SKM-1 (cell line): ENCODE measurements around the gene SFXN5.

ENCODE experiments used
- DNase-seq: peaks from one replicate; lab custom pipeline; 2025; ENCODE audit not compliant: unreplicated experiment; lab: John Stamatoyannopoulos, UW

Gene SFXN5

DNA sequence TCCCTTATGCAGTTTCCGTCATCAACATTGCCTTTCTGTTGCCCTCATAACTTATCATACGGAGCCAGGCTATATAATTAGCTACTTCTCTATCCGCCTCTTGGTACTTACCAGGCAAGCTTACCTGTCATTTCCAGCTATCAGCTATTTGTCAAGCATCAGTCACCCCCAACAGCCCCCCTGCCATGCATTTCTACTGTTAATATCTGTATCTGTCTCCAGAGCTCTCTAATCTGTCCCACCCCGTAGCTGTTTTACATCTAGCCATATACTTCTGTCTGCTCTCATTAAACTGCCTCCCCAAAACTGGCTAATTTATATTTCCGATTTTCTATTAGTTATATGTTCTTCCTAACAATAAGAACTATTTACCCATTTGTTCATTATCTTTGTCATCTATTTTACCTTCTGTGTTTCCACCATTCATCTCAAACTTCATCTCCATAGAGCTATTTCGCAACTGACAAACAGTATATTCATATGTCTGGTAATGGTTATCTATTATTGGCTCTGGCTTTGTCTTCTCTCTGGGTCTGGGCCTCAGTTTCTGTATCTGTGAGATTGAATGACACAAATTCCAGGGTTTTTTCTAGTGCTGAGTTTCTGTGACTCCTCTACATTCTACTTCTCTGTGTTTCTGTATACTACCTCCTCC is 144.6 kb downstream of the SFXN5 start:
- DNase-seq, result no peak

GRCh38 chr2:72926368-72926767 is 145.1 kb downstream of the SFXN5 start:
- DNase-seq, result no peak

DNA sequence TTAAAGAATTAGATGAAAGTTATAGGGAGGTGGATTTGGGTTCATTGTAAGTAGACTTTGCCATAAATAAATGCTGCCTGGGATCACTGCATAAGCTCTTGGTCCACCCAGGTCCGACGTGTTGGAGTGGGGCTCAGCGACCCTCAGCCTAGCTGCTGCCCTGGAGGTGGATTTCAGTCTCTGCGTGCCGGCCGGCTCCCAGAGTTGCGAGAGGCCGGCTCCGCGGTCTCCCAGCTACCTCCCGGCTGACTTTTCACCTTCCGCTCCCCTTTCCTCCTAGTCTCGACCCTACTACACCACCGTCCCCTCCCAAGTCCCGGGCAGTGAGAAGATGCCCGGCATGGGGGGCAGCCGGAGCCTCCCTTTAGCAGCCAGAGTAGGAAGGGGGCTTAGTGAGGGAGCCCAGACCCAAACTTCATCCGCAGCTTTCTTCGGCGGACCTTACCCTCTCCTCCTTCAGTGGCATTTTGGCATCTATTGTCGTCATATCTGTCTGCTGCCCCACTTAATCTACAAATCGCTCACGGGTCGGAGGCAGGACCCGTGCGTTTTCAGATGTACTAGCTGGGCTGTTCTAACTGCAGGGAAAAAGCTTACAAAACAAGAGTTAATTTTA is 146.1 kb downstream of the SFXN5 start:
- DNase-seq, result no peak

GRCh38 chr2:72924353-72925240 is 146.9 kb downstream of the SFXN5 start:
- DNase-seq, result no peak

DNA sequence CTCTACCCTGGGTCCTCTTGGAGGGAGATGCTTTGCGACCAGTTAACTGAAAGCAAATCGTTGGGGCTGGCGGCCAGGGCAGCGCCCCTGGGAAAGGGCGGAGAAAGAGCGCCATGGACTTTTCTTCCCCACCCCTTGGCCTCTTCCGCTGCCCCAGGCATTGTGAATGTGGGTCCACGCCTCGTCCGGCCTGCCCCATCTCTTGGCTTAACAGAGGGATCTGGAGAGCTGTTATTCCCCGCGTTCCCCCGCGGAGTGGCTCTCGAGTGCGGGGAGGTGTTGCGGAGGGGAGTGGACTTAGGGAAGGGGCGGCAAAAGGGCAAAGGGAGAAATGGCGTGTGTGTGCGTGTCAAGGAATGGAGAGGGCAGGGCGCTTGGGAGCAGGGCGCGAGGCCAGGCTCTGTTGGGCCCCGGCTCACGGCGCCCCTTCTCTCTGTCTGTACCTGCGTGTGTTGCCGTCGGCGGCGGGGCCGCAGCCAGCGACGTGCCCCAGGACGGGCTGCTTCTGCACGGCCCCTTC is 147.6 kb downstream of the SFXN5 start:
- DNase-seq, result no peak

DNA sequence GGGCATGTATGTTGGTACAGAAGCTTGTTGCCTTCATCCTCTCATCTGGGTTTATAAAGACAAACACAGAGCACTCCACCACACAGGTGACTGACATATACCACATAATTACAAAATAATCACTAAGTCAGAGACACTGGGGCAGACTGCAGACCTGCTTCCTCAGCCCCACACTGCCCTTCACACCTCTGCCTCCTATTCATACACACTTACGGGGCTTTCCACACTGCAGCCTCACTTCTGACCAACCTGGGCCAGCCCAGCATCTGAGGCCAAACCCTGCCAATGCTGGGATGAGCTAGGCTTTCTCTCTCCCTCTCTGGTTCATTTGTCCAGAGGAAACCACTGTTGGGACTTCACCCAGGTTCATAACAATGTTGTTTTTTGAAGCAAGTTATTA is 149.7 kb downstream of the SFXN5 start:
- DNase-seq, result no peak

DNA sequence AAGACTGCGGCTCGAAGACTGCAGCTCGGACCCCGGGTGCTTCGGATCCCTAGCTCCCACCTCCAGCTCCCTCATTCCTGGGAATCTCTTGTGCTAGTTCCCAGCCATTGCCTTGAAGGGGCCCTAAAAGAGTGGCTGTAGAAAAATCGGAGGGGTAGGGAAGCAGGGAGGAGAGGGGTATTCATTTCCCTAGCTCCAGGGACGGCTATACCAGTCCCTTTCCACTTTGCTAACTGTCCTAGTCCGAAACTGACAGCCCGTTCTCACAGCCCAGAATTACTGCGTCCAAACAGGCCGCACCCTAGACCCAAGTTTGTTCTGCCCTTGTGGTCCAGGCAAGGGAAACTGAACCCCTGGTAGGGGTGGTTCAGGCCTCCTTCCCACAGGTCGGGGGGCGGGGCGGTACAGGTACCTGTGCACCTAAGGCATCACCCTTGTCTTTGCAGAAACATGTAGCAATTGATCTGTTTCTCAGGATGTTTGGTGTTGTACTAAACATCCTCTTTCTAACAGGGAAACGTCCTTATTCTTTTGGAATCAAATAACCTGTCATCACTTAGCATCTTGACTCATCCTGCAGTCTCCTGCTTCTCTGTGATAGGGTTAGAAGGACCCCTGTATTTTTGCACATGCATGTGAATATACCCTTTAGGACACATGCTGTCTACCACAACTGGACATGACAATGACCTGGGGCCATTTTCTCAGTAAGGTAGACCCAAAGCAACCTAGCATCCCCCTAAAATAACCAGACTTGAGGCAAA is 150.2 kb downstream of the SFXN5 start:
- DNase-seq, result no peak

GRCh38 chr2:72920318-72921087 is 151.0 kb downstream of the SFXN5 start:
- no peak for DNase-seq

- DNase-seq, result no peak
Observed at GRCh38 chr2:72919414-72920317, 151.8 kb downstream of the SFXN5 start.

DNA sequence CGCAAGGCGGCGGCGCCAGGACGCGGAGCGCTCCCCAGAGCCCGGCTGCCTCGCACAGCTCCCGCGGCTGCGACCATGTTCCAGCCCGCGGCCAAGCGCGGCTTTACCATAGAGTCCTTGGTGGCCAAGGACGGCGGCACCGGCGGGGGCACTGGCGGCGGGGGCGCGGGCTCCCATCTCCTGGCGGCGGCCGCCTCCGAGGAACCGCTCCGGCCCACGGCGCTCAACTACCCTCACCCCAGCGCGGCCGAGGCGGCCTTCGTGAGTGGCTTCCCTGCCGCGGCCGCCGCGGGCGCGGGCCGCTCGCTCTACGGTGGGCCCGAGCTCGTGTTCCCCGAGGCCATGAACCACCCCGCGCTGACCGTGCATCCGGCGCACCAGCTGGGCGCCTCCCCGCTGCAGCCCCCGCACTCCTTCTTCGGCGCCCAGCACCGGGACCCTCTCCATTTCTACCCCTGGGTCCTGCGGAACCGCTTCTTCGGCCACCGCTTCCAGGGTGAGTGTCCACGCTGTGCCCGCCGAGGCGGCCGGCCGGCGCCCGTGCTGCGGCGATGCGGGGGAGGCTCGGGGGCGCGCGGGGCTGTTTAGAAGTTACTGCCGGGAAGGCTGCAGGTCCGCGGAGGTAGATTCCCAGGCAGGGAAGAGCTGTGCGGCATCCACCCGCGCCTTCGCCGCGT is 153.5 kb downstream of the SFXN5 start:
- DNase-seq, result no peak

DNA sequence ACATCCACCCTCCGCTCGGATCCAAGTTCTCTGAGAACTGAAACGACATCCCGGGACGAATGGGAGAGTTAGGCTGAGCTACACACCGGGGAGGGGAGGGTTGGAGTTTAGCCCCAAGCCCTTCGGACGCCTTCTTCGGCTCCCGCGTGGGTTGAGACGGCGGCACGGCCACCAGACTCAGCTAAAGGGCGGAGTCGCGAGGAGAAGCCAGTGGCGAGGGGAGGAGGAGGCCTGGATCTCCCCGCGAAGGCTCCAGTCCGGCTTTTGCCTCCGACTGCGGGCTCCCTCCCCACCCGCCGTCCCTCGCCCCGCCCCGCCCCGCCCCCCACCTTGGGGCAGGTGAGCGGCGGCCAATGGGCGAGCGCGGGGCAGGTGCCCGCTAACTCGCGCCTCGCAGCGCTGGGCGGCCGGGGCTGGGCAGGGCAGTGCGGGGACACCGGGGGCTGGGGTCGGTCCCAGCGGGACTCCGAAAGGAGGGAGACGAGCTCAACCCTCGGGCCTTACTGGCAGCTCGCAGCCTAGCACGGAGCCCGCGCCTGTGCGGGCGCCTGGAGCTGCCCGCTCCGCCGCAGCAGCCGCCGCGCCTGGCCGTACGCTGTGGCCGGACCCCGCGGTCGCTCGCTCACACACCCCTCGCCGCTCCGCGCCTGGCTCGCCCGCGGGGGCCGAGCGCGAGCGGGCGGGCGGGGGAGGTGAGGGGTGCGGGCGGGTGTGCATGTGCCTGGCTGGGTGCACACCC is 154.2 kb downstream of the SFXN5 start, which contains the start of gene EMX1:
EMX1 (plus strand) TSS at position 382 of the 739 bp plus-strand sequence; CDS start at position 716, 334 bp downstream.
- no peak for DNase-seq

DNA sequence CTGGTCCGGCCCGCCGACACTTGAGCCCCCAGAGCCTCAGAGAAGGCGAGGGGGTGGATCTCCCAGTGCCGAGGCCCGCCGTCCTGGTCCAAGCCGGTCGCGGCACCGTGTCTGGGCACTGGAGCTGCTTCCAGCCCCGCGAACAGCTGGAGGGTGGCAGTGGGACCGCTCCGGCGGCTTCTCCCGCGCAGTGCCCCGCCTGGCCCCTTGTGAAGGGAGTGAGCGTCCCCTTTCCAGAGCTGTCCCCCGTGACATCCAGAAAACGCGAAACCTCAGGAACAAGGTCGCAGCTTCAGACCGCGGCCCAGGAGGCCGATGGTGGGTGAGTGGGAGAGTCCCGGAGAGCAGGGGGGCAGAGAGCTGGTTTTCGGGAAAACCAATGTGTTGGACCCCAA is 154.8 kb downstream of the SFXN5 start:
- DNase-seq, result no peak

- no peak for DNase-seq
Observed at GRCh38 chr2:72915907-72916742, 155.4 kb downstream of the SFXN5 start.

DNA sequence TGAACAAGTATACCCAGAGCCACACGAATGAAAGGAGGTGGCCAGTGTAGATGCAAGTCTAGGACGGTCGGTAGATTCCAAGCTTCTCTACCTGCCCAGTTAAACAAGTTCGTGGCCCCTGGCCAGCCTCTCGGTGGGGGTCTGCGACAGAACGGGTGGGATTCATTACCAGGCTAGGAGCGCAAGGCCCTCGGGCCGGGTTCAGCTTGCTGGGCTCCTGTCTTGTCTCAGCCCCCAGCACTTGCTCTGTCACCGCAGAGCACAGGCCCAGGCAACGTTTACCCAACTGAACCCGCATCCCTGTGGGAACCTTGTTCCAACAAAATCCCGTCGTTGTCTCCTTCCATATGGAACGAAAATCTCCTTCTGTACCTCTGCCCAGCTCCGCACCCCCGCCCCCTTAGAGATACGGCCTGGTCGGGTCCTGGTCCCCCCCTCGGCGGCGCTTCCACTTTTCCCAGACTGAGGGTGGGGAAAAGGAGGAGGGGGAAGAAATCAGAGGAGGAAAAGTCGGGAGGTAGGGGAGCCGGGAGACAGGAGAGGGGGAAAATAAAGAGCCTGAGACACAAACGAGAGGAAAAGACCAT is 156.1 kb downstream of the SFXN5 start:
- DNase-seq, result no peak

- DNase-seq, result no peak
Observed at GRCh38 chr2:72914589-72915319, 156.8 kb downstream of the SFXN5 start.

DNA sequence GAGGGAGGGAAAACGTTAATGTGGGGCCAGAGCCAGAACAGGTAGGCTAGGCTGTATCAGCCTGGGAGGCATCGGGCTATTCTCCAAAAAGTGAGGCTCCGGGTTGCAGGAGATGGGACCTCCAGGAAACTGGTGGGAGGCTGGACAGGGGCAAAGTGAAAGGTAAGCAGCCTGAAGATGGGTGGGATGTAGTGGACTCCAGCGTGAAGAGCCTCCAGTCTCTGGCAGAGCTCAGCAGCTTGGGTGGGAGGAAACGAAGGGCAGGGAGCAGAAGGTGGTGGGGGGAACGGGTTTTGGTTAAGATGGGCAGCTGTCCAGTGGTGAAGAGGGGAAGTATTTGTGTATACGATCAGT is 157.3 kb downstream of the SFXN5 start:
- no peak for DNase-seq
